HG03060 (cell line): ENCODE results near the gene C1orf185.
"Not testable (repeated sequence)": the region's sequence is repeated elsewhere in the genome, so short reads cannot be mapped to it uniquely, and the experiment has no call there.

Experiments
- ATAC-seq: cut with Tn5 transposase; IDR thresholded peaks from one replicate; pipeline ENCODE4 v1.9.1; 2021; ENCODE audit warnings: low read depth, moderate number of reproducible peaks; ENCODE audit not compliant: unreplicated experiment

Gene C1orf185

GRCh38 chr1:51131185-51131584, 29.2 kb downstream of the C1orf185 start:
- no peak for ATAC-seq

GRCh38 chr1:51133045-51133444, 31.0 kb downstream of the C1orf185 start:
- no peak for ATAC-seq

GRCh38 chr1:51137696-51138095, 35.7 kb downstream of the C1orf185 start:
- ATAC-seq, result not testable (repeated sequence)

GRCh38 chr1:51139474-51139873, 37.4 kb downstream of the C1orf185 start:
- ATAC-seq, result no peak

GRCh38 chr1:51147394-51147793, 45.4 kb downstream of the C1orf185 start:
- no peak for ATAC-seq

GRCh38 chr1:51154776-51155175, 52.7 kb downstream of the C1orf185 start:
- ATAC-seq, result no peak

- ATAC-seq, result no peak
These were observed 54.7 kb downstream of the C1orf185 start for GRCh38 chr1:51156752-51157151.

GRCh38 chr1:51157395-51157794, 55.4 kb downstream of the C1orf185 start:
- no peak for ATAC-seq

- no peak for ATAC-seq
These were observed 56.2 kb downstream of the C1orf185 start for GRCh38 chr1:51158263-51158662.

GRCh38 chr1:51162560-51162959, 60.5 kb downstream of the C1orf185 start:
- not testable (repeated sequence) for ATAC-seq

GRCh38 chr1:51165540-51165939, 63.5 kb downstream of the C1orf185 start:
- ATAC-seq, result no peak

GRCh38 chr1:51168266-51168845, 66.3 kb downstream of the C1orf185 start:
- ATAC-seq, result no peak

- no peak for ATAC-seq
These were observed 66.9 kb downstream of the C1orf185 start for GRCh38 chr1:51168936-51169335.

- no peak for ATAC-seq
These were observed 68.3 kb downstream of the C1orf185 start for GRCh38 chr1:51170342-51170741.

- no peak for ATAC-seq
These were observed 70.8 kb downstream of the C1orf185 start for GRCh38 chr1:51172811-51173210.

GRCh38 chr1:51175278-51175677, 73.2 kb downstream of the C1orf185 start:
- no peak for ATAC-seq

- ATAC-seq, result not testable (repeated sequence)
These were observed 76.0 kb downstream of the C1orf185 start for GRCh38 chr1:51177988-51178387.

GRCh38 chr1:51188230-51188629, 86.2 kb downstream of the C1orf185 start:
- no peak for ATAC-seq

- no peak for ATAC-seq
These were observed 87.5 kb downstream of the C1orf185 start for GRCh38 chr1:51189421-51190073.

- no peak for ATAC-seq
These were observed 88.9 kb downstream of the C1orf185 start for GRCh38 chr1:51190961-51191360.

GRCh38 chr1:51192213-51192843, 90.3 kb downstream of the C1orf185 start:
- ATAC-seq, result no peak

- ATAC-seq, result no peak
These were observed 91.5 kb downstream of the C1orf185 start for GRCh38 chr1:51193564-51193963.
